Retinal pigment epithelial cell (primary cell): Measurements from ENCODE around the gene PARM1.

ENCODE experiments used
- DNase-seq: peaks from one replicate; pipeline ENCODE4 v3.0.0-alpha.2; 2010; ENCODE audit warnings: low read depth
- H3K4me3 ChIP-seq: 2 replicates; pipeline ENCODE4 v1.5.1; 2011; ENCODE audit warnings: mild to moderate bottlenecking, low read length, control low read depth, moderate library complexity
- CTCF ChIP-seq: conservative IDR thresholded peaks from 2 replicates; pipeline ENCODE4 v1.5.1; 2011; ENCODE audit warnings: low read depth, low read length, control low read depth, inconsistent platforms

Gene PARM1

GRCh38 chr4:74926007-74926406, 6.9 kb upstream of the PARM1 start:
- TF ChIP-seq CTCF: no peak
- DNase-seq: no peak
- no peak overlapping the region for H3K4me3 ChIP-seq

GRCh38 chr4:74930162-74930561, 2.8 kb upstream of the PARM1 start:
- TF ChIP-seq CTCF: no peak

GRCh38 chr4:74931376-74931775, 1.5 kb upstream of the PARM1 start:
- TF ChIP-seq CTCF: no peak
- no peak overlapping the region for H3K4me3 ChIP-seq

More at GRCh38 chr4:74930162-74930561, 2.8 kb upstream of the PARM1 start:
- no peak for DNase-seq
- no peak overlapping the region for H3K4me3 ChIP-seq

GRCh38 chr4:74932010-74932409, 906 bp upstream of the PARM1 start:
- H3K4me3 ChIP-seq: no peak overlapping the region
- no peak for DNase-seq
- no peak for TF ChIP-seq CTCF

More at GRCh38 chr4:74931376-74931775, 1.5 kb upstream of the PARM1 start:
- no peak for DNase-seq

GRCh38 chr4:74933562-74934015, 673 bp downstream of the PARM1 start:
- peak overlapping the region; percentile 65 for H3K4me3 ChIP-seq
- DNase-seq: no peak
- TF ChIP-seq CTCF: no peak

GRCh38 chr4:74934016-74934831, 1.3 kb downstream of the PARM1 start:
- DNase-seq: no peak
- H3K4me3 ChIP-seq: peak overlapping the region; percentile 65
- TF ChIP-seq CTCF: no peak

- DNase-seq: no peak
- TF ChIP-seq CTCF: no peak
- peak overlapping the region; percentile 65 for H3K4me3 ChIP-seq
These were observed 2.0 kb downstream of the PARM1 start for GRCh38 chr4:74934888-74935287.
